NCI-H1105 treated with DMSO at 0.1 percent for 48 hours (cell line): ENCODE results near the gene STAG1.
"Not testable (repeated sequence)": the region's sequence is repeated elsewhere in the genome, so short reads cannot be mapped to it uniquely, and the experiment has no call there.

Experiments
- DNase-seq: peaks from one replicate; lab custom pipeline; 2025; lab: John Stamatoyannopoulos, UW

STAG1 gene

GRCh38 chr3:136505676-136506075 is 246.5 kb downstream of the STAG1 start:
- no peak for DNase-seq

GRCh38 chr3:136503056-136503455 is 249.1 kb downstream of the STAG1 start:
- DNase-seq: no peak

GRCh38 chr3:136498919-136499447 is 253.2 kb downstream of the STAG1 start:
- DNase-seq: no peak

GRCh38 chr3:136495213-136495612 is 257.0 kb downstream of the STAG1 start:
- DNase-seq: no peak

- no peak for DNase-seq
Measured at GRCh38 chr3:136490646-136491405, 261.4 kb downstream of the STAG1 start.

DNA sequence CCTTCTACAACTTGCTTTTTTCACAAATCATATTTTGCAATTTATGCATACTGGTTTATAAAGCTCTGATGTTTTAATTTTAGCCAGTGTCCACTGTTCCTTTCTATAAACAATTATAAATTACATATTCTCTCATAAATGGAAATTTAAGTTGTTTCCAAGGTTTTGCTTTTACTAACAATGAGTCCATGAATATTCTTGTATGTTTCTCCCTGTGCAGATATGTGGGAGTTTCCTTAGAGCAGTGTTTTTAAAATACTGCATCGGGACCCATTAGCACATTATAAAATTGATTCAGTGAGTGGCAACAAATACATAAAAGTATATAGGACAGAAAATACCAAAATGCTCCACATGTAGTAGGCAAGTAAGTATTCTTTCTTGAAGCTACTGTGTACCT is 266.4 kb downstream of the STAG1 start:
- DNase-seq: no peak

DNA sequence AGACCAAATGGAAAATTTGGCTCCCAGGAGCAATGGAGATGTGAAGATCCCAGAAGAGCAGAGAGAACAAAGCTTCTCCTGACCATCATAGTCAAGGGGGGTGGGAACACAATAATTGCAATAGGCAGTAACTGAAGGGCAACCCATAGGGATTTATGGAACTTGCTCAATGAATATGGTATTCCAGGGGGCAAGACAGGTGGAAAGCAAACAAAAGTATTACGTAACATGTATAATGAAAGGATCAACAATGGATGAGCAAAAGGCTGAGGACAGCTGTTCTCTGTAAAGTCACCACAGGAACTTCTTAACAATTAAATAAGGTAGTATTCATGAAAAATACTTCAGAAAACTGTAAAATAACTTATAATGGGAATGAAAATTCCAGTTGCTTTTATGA is 275.9 kb downstream of the STAG1 start:
- DNase-seq: no peak

- DNase-seq: not testable (repeated sequence)
Measured at GRCh38 chr3:136474876-136475275, 277.3 kb downstream of the STAG1 start.

GRCh38 chr3:136473716-136474326 is 278.4 kb downstream of the STAG1 start:
- DNase-seq: no peak

GRCh38 chr3:136465296-136465695 is 286.9 kb downstream of the STAG1 start:
- DNase-seq: no peak

DNA sequence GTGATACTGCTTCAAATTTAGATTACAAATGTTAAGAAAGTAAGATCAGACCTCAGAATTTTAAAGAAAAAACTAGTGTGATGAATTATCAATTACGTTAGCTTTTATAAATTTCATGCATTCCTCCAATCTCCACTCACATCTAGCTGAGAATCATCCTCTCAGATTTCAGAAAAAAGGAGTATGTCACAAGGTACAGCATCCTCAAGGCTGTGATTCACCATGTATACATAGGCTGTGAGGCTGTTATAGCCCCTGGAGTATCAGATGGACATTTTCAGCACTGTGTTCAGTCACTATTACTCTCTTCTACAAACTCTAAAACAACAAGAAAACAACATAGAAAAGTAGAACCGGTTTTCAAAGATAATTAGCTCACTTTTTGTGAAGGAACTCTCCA is 287.7 kb downstream of the STAG1 start:
- DNase-seq: no peak

DNA sequence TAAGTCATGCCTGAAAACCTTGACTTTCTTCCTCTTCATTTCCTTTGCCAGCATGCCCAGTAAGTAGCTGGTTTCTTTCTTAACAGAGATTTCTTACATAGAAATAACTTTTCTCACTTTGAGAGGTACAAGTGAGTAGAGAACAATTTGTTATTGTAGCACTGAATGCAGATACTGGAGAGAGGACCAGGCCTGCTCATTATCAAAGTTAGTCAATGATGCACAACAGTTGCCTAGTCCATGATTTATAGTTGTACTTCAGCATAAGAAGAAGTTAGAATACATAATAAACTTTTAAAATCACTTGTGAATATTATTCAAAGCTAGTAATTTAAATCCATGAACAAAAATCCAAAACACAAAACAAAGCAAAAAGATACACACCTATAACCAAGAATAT is 289.0 kb downstream of the STAG1 start:
- DNase-seq: no peak

DNA sequence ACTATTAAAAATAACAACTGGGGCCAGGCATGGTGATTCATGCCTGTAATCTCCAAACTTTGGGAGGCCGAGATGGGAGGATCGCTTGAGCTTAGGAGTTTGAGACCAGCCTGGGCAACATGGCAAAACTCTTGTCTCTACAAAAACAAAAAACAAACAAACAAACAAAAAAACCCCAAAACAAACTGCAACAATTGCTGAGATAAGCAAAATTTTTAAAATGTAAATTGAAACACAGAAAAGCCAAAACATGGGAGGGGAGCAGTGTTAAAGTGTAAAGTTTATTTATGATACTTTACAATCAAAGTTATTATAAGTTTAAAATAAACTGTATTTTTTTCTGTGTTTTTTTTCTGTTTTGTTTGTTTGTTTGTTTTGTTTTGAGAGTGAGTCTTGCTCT is 294.4 kb downstream of the STAG1 start:
- no peak for DNase-seq

GRCh38 chr3:136456196-136456595 is 296.0 kb downstream of the STAG1 start:
- no peak for DNase-seq

DNA sequence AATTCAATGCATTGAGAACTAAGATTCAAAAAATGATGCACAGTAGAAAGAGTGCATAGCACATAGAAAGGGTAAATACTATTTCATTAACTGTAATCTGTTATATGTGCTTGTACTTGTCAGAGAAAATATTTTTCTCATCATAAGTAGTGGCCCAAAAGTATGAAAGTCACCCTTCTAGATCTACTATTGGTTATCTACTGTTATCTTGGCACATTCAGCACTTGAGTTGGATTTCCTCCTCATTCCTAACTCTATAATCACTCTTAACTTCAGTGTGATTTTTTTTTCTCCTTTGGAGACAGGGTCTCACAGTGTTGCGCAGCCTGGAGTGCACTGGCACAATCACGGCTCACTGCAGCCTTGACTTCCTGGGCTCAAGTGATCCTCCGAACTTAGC is 307.6 kb downstream of the STAG1 start:
- no peak for DNase-seq

- no peak for DNase-seq
Measured at GRCh38 chr3:136437043-136437442, 315.1 kb downstream of the STAG1 start.

- no peak for DNase-seq
Measured at GRCh38 chr3:136434429-136434828, 317.7 kb downstream of the STAG1 start.

GRCh38 chr3:136432685-136433084 is 319.5 kb downstream of the STAG1 start:
- no peak for DNase-seq

DNA sequence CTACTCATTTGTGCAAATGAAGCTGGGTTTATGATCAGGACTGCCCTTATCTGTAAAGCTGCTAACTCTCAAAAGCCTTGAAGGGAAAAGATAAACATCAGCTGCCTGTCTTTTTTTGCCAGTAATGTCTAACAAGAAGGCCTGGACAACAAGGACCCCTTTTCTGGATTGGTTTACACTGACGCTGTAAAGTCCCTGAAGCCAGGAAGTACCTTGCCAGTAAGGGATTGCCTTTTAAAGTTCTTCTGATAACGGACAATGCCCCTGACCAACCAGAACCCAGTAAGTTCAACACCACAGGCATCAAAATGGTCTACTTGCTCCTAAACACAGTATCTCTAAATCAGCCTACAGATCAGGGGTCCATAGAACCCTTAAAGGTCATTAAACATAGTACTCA is 324.0 kb downstream of the STAG1 start:
- DNase-seq: no peak

- no peak for DNase-seq
Measured at GRCh38 chr3:136427236-136427635, 324.9 kb downstream of the STAG1 start.

- no peak for DNase-seq
Measured at GRCh38 chr3:136414476-136414875, 337.7 kb downstream of the STAG1 start.

DNA sequence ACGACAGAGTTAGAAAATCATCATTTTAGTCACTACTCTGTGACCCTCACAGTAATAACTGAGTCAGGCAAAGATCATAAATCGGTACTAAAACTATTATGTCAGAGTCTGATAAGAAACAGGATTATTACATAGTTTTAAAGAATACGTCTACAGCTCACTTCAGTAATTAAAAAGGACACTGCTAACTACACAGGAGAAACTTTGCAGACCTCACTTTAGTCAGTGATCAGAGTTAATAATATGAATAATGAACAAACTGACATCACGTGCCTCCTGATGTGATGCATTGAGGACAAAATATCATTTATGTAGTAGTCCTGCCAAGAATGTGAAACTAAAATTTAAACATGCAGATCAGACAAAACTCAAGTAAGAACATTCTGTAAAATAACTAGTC is 339.9 kb downstream of the STAG1 start:
- no peak for DNase-seq

DNA sequence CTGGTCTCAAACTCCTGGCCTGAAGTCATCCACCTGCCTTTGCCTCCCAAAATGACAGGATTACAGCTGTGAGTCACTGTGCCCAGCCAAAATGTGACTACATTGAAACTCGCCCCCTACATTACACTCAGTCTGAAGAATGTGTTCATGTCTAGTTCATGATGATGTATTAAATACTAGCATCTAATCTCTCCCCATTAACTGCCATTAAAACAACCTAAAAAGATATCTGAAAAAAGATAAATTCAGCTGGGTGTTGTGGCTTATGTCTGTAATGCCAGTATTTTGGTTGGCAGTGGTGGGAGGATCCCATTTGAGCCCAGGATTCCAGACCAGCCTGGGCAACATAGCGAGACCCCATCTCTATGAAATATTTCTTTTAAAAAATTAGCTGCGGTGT is 342.6 kb downstream of the STAG1 start:
- DNase-seq: no peak

DNA sequence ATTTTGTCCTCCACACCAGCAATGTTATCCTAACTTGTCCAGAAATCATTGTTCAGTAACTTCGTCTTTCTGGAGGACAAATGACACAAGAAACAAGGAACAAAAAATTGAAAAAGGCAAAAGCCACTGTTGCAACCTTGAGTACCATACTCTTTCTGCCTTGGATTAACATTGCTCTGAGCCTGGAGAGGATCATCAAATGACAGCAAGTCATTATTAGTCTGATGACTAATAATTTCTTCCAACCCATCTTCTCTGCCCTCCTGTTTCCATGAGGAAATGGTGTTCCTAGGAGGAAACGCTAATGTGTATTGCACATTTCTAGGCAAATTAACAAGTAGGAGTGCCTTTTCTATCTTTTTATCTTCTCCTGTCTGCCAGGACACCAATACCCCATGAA is 348.1 kb downstream of the STAG1 start:
- no peak for DNase-seq
